ENCODE data around the gene PYGM. TPM values are rescaled to one million over a fixed set of nuclear protein-coding genes. Genes with fewer than 3 reads are reported as not detected.

The PYGM gene
- total RNA-seq, 1 experiment from 2014 or later, result 1.7 TPM

DNA sequence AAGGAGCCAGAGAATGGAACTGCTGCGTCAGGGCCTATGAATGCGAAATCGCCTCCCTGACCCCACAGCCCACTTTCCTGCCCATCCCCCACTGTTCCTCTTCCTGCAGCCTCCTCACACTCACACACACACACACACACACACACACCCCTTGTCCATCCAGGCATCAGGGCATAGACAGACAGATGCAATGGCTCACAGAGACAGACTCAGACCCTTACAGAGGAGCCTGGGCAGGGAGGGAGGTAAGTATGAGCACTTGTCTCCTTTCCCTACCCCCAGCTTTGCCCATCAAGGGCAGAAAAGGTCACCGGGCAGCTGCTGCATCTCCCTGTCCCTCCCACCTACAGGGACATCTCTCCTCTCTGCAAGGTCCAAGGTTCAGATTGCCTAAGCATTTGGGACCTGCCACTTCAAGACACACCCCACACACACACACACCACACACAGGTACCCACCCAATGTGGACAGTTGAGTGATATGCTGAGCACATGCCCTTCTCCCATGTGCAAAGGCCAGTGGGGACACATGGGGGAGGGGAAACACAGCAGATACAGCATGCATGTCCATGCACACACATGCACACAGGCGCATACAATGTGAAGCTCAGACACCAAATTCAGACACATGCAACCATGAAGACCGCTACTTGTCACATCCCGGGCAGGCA is 34.8 kb downstream of the PYGM start:
- Histone ChIP-seq H4K20me1 (ENCODE audit: insufficient read depth) (no peaks in the 10 kb centered on the region), H3K4me1 (ENCODE audit: control insufficient read depth in 1 of 2, insufficient read depth in 2 of 2, low read length in 2 of 2) (peaks cover 0 to 15% of the 10 kb centered on the region in 2 experiments; a peak in 2 of 4 replicates), H3K79me2 (ENCODE audit: insufficient read depth, low read length) (no peaks in the 10 kb centered on the region), H3K9ac (ENCODE audit: low read length) (no peak overlapping the region), H3K4me3 (replicated peaks in 1 of 2; ENCODE audit: low read depth in 1 of 2, low read length in 2 of 2) (no peak overlapping the region), H3K27me3 (ENCODE audit: insufficient read depth, low read length) (0 out of 2 replicates have a peak, but pooled peaks cover 6% of the 10 kb centered on the region), H3K36me3 (ENCODE audit: control insufficient read depth in 1 of 2, insufficient read depth in 2 of 2, low read length in 2 of 2) (no peaks in the 10 kb centered on the region), H3K4me2 (ENCODE audit: low read length) (no peak overlapping the region), H2AFZ (ENCODE audit: low read depth, low read length, poor library complexity, severe bottlenecking) (no peak overlapping the region), H3K9me3 (ENCODE audit: control insufficient read depth in 1 of 2, insufficient read depth in 1 of 2, low read depth in 1 of 2, low read length in 2 of 2) (no peaks in the 10 kb centered on the region), H3K27ac (ENCODE audit: low read depth, low read length) (no peak overlapping the region), H3K9me2 (ENCODE audit: insufficient read depth) (no peaks in the 10 kb centered on the region)
- RAD21 ChIA-PET (ENCODE audit: low non-redundant PET in 1 of 2, low total read pairs in 2 of 2, uncharacterized antibody in 2 of 2, unreplicated experiment in 2 of 2), result no interaction called here
- no peak for TF ChIP-seq YY1 (IDR thresholded peaks at IDR 0.05; ENCODE audit: extremely low read depth, insufficient replicate concordance, low read depth, low read length)
- no peak for TF ChIP-seq ZNF274 (IDR thresholded peaks at IDR 0.05; ENCODE audit: low read depth, low read length)
- no peak for TF ChIP-seq TCF7L2 (IDR thresholded peaks at IDR 0.05; ENCODE audit: borderline replicate concordance, extremely low read depth, insufficient read depth, insufficient read length)
- TF ChIP-seq POLR2AphosphoS5 (IDR thresholded peaks at IDR 0.05; ENCODE audit: low read depth, low read length), result no peak
- TF ChIP-seq, protein P1, sequence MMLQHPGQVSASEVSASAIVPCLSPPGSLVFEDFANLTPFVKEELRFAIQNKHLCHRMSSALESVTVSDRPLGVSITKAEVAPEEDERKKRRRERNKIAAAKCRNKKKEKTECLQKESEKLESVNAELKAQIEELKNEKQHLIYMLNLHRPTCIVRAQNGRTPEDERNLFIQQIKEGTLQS (IDR thresholded peaks at IDR 0.05), result no peak
- TF ChIP-seq SP1 (IDR thresholded peaks at IDR 0.05; ENCODE audit: low read depth), result no peak
- TF ChIP-seq SIN3A (IDR thresholded peaks at IDR 0.05; ENCODE audit: low read depth), result no peak
- TF ChIP-seq RAD21 (IDR thresholded peaks at IDR 0.05; ENCODE audit: low read depth), result no peak
- no peak for TF ChIP-seq EGR1 (IDR thresholded peaks at IDR 0.05; ENCODE audit: low read depth)
- no peak for TF ChIP-seq EZH2phosphoT487 (IDR thresholded peaks at IDR 0.05; ENCODE audit: borderline replicate concordance)
- no peak for TF ChIP-seq JUND (IDR thresholded peaks at IDR 0.05)
- TF ChIP-seq, protein P2, sequence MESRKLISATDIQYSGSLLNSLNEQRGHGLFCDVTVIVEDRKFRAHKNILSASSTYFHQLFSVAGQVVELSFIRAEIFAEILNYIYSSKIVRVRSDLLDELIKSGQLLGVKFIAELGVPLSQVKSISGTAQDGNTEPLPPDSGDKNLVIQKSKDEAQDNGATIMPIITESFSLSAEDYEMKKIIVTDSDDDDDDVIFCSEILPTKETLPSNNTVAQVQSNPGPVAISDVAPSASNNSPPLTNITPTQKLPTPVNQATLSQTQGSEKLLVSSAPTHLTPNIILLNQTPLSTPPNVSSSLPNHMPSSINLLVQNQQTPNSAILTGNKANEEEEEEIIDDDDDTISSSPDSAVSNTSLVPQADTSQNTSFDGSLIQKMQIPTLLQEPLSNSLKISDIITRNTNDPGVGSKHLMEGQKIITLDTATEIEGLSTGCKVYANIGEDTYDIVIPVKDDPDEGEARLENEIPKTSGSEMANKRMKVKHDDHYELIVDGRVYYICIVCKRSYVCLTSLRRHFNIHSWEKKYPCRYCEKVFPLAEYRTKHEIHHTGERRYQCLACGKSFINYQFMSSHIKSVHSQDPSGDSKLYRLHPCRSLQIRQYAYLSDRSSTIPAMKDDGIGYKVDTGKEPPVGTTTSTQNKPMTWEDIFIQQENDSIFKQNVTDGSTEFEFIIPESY (IDR thresholded peaks at IDR 0.05; ENCODE audit: extremely low read depth, insufficient replicate concordance, low read length), result no peak
- TF ChIP-seq, protein P3, sequence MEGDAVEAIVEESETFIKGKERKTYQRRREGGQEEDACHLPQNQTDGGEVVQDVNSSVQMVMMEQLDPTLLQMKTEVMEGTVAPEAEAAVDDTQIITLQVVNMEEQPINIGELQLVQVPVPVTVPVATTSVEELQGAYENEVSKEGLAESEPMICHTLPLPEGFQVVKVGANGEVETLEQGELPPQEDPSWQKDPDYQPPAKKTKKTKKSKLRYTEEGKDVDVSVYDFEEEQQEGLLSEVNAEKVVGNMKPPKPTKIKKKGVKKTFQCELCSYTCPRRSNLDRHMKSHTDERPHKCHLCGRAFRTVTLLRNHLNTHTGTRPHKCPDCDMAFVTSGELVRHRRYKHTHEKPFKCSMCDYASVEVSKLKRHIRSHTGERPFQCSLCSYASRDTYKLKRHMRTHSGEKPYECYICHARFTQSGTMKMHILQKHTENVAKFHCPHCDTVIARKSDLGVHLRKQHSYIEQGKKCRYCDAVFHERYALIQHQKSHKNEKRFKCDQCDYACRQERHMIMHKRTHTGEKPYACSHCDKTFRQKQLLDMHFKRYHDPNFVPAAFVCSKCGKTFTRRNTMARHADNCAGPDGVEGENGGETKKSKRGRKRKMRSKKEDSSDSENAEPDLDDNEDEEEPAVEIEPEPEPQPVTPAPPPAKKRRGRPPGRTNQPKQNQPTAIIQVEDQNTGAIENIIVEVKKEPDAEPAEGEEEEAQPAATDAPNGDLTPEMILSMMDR (IDR thresholded peaks at IDR 0.05 in 2 of 3, conservative IDR thresholded peaks at IDR 0.05 in 1 of 3; ENCODE audit: borderline replicate concordance in 1 of 3, insufficient read depth in 1 of 3, low read depth in 2 of 3, low read length in 2 of 3), result no peak
- TF ChIP-seq EZH2 (IDR thresholded peaks at IDR 0.05), result no peak
- no peak for TF ChIP-seq ZFX (IDR thresholded peaks at IDR 0.05)
- TF ChIP-seq CEBPB (IDR thresholded peaks at IDR 0.05; ENCODE audit: low read depth), result no peak
- TF ChIP-seq ELF1 (IDR thresholded peaks at IDR 0.05; ENCODE audit: borderline replicate concordance, low read depth), result no peak
- TF ChIP-seq, protein P4, sequence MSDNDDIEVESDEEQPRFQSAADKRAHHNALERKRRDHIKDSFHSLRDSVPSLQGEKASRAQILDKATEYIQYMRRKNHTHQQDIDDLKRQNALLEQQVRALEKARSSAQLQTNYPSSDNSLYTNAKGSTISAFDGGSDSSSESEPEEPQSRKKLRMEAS (IDR thresholded peaks at IDR 0.05), result no peak
- TF ChIP-seq POLR2A (IDR thresholded peaks at IDR 0.05; ENCODE audit: borderline replicate concordance, extremely low read depth, insufficient read depth, insufficient read length), result no peak
- no peak for ATAC-seq
- CTCF ChIA-PET, result interaction anchor here (2.6 kb wide), 1 partner anchor 36 kb away, joined by 5 read pairs; no protein-coding TSS in a partner anchor
- POLR2A ChIA-PET, result no interaction called here
- DNase-seq (ENCODE audit: low read depth, low spot score), result no peak
- intact Hi-C loops (cut with micrococcal nuclease), result loop anchor here (5.0 kb wide), 2 partner anchors 173 to 368 kb away; partner anchors contain the start of gene RPS6KA4
- BruUV-seq (replicated peaks), result no TSS peak

Measured in HCT116 (cell line).